NCI-H2196 treated with DMSO at 0.1 percent for 48 hours (cell line): ENCODE measurements around the gene TAF11.
"Not testable (repeated sequence)": the region's sequence is repeated elsewhere in the genome, so short reads cannot be mapped to it uniquely, and the experiment has no call there.

Experiments used
- DNase-seq: peaks from one replicate; lab custom pipeline; 2025; ENCODE audit not compliant: unreplicated experiment; lab: John Stamatoyannopoulos, UW

The TAF11 gene

DNA sequence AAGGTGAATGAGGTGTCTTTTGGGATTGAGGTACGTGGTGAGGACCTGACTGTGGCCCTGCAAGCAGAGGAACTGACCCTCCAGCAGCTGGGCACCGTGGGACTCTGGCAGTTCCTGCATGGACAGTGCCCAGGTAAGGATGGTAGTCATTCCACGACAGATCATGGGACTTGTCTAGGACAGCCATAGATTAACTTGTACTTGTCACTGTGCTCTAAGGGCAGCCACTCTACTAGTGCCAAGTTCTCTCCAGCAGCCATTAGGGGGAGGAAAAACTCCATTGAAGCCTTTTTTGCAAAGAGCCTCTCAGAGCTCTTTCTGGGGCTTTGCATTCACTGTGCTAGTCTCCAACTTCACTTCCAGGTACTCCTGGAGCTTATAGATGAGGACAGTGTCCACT is 20.4 kb downstream of the TAF11 start:
- DNase-seq = no peak

DNA sequence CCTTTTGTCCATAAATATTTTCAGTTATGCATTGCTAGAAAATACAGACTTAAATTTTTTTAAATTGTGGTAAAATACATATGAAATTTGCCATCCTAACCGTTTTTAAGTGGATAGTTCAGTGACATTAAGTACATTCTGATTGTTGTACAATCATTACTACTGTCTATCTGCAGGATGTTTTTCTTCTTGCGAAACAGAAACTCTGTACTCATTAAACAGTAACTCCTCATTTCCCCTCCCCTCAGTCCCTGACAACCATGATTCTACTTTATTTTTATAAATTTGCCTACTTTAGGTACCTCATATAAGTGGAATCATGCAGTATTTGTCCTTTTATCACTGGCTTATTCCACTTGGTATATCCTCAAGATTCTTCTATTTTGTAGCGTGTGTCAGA is 21.3 kb downstream of the TAF11 start:
- DNase-seq = no peak

DNA sequence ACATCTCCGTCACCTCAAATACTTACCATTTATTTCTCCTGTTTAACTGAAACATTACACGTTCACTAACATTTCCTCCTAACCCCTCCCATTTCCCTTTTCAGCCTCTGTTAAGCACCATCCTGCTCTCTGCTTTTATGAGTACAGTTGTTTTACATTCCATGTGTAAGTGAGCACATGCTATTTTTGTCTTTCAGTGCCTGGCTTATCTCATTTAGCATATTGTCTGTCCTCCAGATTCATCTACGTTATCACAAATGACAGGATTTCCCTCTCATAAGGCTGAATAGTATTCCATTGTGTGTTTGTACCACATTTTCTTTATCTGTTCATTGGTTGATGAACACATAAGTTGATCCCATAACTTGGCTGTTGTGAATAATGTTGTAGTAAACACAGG is 22.7 kb downstream of the TAF11 start:
- DNase-seq = no peak

DNA sequence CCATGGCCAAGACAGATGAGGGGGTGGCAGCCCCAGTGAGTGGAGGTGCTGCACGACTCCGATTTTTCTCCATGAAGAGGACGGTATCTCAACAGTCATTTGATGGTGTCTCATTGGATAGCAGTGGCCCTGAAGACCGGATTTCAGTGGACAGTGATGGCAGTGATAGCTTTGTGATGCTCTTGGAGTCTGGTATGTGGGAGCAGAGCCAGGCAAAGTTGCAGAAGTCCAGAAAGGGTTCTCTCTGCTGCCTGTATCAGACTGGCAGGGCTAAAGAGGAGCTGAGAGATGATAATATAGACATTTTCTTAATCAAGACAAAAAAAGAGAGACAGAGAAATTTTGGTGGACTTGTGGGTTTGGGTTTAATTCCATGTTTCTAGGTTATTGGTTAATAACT is 23.8 kb downstream of the TAF11 start:
- DNase-seq = no peak

DNA sequence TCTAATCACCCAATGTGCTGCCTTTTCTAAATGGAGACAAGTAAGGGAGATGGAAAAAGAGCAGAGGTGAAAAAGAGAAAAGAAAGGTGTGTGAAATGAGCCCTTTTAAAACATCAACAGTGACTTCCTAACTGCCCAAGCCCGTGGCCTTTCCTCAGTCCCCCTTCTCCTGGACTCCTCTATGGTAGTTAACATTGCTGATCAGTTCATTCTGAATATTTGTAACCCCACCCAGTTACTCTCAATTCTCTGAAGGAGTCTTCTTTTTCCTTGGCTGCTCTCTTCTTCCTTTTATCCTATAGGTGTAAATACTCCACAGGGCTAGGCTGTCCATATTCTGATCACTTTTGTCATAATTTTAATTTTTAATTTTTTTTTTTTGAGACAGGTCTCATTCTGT is 27.1 kb downstream of the TAF11 start:
- DNase-seq = no peak

DNA sequence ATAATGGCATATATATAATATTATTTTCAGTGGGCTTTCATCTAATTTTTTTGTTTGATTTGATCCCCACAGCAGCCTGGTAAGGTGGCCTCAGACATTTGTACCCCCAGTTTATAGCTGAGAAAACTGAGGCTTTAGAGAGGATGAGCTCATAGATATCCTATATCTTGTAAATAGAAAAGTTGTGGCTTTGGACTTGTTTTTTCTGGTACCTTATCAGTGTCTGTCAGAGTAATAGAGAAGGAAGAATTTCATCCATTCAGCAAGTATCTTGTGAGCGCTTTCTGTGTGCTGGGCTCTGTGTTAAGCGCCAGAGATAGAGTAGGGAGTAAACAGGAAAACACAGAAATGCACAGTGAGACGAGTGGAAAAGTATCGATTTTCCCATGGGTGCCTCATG is 27.9 kb downstream of the TAF11 start:
- no peak for DNase-seq

DNA sequence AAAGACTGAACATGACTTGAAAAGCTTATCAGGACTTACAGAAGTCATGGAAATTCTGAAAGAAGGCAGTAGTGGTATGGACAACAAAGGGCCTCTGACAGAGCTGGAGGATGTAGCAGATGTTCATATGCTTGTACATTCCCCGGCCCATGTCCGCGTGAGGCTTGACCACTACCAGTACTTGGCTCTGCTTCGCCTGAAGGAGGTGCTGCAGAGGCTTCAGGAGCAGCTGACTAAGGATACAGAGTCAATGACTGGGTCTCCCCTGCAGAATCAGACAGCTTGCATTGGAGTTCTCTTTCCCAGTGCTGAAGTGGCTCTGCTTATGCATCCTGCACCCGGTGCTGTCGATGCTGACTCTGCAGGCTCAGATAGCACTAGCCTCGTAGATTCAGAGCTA is 29.2 kb downstream of the TAF11 start:
- no peak for DNase-seq

DNA sequence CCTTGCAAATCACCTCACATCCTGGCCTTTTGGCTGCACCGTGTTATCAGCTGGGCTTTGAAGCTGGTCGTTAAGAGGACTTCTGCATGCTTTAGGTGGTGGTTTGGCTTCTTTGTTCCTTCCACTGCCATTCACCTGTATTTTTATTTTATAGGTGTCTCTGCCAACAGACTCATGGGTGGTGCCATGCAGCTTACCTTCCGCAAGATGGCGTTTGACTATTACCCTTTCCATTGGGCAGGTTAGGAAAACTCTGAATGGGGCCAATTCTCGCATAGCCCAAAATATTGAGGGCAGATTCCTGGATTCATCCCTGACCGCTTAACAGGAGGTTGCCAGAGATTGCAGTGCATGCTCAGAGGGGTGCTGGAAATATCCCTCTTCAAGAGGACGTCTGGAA is 32.4 kb downstream of the TAF11 start:
- no peak for DNase-seq

DNA sequence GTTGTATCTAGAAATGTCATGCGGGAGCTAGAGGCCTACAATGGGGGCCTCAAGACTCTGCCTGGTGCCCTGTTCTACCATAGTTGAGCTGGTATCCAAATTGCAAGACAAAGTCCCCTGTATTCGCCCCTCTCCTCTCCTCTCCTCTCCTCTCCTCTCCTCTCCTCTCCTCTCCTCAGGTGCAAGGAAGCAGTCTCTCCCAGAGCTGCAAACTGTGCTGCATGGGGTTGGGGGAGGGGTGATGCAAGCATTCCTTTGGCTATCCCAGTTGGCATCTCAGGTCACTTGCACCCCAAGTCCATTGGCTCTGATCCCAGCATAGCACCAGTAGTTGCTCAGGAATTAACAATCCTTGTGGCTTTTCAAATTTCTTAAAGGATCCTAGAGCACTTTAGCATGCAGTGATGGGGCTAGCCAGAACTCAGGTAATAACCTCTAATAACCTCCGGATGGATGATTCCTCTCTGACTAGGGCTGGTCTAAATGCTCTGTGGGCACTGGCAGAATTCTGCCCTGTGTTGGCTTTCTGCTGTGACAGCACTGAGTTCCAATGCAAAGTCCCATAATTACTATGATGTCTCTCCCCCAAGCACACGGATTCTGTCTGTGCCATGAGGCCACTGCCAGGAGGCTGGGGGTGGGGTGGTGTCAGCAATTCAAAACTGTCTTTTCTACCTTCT is 35.3 kb downstream of the TAF11 start:
- DNase-seq = no peak

DNA sequence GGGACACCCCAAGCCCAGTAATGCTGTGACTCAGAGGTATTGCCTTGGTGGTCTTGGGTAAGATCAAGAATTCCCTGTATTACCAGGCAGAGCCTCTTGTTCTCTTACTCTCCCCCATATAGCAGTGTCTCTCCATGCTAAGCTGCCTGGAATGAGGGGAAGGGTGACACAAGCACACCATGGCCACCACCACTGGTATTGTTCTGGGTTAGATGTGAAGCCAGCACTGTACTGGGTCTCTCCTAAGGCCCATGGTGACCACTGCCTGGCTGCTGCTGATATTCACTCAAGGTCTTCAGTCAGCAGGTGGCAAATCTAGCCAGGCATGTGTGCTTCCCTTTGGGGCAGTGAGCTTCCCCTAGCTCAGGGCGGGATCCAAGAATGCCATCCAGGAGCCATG is 36.5 kb downstream of the TAF11 start:
- DNase-seq = no peak

DNA sequence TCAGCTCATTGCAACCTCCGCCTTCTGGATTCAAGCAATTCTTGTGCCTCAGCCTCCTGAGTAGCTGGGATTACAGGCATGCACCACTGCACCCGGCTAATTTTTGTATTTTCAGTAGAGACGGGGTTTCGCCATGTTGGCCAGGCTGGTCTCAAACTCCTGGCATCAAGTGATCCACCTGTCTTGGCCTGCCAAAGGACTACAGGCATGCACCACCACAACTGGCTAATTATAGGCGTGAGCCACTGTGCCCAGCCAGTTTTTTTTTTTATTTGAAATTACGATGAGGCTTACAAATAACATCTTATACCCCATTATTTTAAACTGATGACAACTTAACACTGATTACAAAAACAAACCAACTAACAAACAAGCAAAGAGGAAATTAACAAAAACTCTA is 38.8 kb downstream of the TAF11 start:
- DNase-seq = not testable (repeated sequence)

DNA sequence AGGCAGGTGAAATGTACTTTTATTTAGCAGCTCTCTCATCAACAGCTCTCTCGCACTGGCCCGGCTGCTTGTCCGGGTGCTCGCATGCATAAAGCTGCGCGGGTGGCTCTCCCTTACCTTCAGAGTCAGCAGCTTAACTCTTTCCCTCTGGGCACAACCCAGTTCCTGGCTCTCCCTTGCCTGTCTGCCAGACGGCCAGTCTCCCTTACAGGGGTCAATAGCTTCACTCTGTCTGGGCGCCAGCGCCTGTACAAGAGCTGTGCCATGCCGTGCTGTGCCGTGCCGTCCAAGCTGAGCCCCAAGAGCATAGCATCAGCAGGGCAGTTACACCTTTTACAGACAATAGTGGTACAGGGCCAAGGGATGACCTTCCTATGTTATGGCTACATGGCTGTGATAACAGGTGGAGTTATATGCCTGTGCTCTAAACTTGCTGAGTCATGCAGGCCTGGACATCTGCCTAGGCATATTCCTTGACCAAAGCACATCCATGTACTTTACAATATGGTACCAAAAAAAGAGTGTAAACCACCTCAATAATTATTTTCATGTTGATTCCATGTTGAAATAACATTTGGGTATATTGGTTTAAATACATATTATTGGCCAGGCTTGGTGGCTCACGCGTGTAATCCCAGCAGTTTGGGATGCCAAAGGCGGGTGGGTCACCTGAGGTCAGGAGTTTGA is 48.0 kb downstream of the TAF11 start:
- DNase-seq = no peak

DNA sequence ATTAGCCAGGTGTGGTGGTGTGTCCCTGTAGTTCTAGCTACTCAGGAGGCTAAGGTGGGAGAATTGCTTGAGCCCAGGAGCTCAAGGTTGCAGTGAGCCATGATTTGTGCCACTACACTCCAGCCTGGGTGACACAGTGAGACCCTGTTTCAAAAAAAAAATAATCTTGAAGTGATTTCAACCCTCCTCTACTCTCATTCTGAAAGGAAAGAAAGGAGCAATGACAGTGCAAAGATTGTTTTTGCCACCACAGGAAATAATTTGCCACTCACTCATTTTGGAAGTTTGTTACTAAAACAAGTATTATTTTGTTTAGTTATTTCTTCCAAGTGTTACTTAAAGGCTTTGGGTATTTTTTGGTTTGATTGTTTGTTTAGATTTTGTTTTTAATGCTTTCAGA is 50.3 kb downstream of the TAF11 start:
- no peak for DNase-seq

DNA sequence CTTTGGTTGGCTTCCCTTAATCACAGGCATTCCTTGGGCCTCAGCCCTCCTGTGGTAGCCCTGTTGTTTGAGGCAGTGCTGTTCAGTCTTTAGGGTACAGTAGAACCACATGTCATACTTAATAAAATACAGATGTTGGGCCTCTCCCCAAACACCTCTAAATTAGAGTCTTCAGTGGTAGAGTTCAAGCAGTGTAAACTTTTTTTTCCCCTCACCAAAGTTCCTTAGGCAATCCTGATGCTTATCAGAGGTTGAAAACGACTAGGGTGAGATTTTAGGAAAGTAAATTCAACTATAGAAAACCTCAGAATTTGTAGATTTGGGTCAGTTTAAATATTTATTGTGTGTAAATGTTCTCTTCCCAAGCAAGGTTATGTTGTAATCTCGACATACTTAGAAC is 51.4 kb downstream of the TAF11 start:
- no peak for DNase-seq

DNA sequence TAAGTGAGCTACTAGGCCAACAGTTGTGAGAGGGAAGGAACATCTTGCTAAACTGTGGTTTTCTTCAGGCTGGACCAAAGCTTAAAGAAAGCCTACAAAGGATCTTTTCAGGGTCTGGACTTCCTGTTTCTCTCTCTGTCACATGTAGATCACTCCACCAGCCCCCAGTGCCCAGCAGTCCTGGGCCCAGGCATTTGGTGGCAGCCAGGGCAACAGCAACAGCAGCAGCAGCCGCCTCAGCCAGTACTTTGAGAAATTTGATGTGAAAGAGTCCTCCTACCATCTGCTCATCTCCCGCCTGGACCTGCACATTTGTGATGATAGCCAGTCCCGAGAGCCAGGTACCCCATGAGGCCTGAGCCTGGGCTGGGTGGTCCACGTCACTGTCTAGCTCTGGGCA is 51.8 kb downstream of the TAF11 start:
- no peak for DNase-seq

DNA sequence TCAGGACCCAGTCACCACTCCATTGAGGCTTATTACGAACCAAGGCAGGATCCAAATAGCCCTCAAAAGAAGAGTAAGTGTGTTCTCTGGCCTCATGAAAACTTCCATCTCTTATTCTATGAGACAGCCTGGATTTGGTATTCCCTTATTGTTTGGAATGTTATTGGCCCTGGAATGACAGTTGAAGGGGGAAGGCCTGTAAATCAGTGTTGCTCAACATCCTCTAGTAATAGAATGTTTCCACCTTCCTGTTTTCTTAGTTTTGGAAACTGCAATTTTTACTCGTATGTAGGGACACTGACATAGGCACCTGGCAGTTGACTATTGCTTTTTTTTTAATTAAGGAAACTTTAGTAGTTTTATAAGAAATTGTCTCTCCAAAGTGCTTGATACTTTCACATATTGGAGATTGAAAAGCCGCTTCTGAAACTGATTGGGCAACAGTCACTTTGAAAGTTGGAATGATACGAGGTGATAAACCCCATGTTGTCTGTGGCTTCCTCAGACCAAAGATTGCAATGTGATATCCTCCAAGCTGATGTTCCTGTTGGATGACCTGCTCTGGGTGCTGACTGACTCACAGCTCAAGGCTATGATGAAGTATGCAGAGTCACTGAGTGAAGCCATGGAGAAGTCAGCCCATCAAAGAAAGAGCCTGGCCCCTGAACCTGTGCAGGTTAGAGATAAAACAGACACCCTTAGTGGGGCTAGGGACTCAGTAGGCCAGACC is 52.9 kb downstream of the TAF11 start:
- DNase-seq = no peak

DNA sequence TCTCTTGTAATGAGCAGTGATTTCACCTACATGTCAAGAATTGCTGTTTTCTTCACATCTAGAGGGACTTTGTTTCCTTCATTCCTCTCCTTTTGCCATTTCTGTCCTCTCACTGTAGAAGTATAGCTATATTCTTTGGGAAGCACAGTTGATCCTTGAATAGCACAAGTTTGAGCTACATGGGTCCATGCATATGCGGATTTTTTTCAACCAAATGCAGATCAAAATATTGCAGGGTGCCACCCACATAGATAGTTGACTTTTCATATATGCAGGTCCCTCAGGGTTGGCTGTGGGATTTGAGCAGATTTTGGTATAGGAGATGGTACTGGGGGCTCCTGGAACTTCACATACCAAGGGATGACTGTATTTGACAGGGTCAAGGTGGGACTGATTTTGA is 54.9 kb downstream of the TAF11 start:
- DNase-seq = no peak

DNA sequence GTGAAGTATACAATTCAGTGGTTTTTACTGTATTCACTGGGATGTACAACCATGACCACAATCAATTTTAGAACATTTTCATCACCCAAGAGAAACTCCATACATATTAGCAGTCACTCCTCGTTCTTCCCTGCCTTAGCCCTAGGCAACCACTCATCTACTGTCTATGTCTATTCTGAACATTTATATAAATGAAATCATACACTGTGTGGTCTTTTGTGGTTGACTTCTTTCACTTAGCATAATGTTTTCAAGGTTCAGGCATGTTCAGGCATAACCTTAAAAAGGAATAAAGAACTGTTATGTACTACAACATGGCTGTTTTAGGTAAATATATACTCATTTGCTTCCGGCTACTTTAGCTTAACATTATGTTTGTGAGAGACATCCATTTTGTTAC is 58.7 kb downstream of the TAF11 start:
- DNase-seq = no peak
